Measurements from ENCODE around the gene PGM5.
"Not testable (repeated sequence)": the region's sequence is repeated elsewhere in the genome, so short reads cannot be mapped to it uniquely, and the experiment has no call there.

DNA sequence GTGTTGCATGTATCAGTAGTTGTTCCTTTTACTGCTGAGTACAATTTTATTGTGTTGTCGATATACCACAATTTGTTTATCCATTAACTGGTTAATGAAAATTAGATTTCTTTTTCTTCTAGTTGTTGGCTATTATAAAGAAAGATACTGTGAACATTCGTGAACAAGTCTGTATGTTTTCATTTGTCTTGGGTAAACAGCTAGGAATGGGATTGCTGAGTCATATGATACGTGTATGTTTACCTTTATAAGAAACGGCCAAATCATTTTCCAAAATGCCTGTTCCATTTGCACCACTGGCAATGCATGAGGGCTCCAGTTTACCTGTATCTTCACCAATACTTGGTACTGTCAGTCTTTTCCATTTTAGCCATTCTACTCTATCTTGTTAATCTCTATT, 33.1 kb downstream of the PGM5 start:
- TF ChIP-seq, protein P1, sequence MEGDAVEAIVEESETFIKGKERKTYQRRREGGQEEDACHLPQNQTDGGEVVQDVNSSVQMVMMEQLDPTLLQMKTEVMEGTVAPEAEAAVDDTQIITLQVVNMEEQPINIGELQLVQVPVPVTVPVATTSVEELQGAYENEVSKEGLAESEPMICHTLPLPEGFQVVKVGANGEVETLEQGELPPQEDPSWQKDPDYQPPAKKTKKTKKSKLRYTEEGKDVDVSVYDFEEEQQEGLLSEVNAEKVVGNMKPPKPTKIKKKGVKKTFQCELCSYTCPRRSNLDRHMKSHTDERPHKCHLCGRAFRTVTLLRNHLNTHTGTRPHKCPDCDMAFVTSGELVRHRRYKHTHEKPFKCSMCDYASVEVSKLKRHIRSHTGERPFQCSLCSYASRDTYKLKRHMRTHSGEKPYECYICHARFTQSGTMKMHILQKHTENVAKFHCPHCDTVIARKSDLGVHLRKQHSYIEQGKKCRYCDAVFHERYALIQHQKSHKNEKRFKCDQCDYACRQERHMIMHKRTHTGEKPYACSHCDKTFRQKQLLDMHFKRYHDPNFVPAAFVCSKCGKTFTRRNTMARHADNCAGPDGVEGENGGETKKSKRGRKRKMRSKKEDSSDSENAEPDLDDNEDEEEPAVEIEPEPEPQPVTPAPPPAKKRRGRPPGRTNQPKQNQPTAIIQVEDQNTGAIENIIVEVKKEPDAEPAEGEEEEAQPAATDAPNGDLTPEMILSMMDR (IDR thresholded peaks at IDR 0.05; ENCODE audit: low read length) = not testable (repeated sequence)
- TF ChIP-seq EZH2phosphoT487 (IDR thresholded peaks at IDR 0.05; ENCODE audit: low read length) = not testable (repeated sequence)

Measured in MM.1S (cell line).